ENCODE data around the gene WTIP.

GRCh38 chr19:34513767-34514166 is 32.2 kb downstream of the WTIP start:
- TF ChIP-seq, protein P1, sequence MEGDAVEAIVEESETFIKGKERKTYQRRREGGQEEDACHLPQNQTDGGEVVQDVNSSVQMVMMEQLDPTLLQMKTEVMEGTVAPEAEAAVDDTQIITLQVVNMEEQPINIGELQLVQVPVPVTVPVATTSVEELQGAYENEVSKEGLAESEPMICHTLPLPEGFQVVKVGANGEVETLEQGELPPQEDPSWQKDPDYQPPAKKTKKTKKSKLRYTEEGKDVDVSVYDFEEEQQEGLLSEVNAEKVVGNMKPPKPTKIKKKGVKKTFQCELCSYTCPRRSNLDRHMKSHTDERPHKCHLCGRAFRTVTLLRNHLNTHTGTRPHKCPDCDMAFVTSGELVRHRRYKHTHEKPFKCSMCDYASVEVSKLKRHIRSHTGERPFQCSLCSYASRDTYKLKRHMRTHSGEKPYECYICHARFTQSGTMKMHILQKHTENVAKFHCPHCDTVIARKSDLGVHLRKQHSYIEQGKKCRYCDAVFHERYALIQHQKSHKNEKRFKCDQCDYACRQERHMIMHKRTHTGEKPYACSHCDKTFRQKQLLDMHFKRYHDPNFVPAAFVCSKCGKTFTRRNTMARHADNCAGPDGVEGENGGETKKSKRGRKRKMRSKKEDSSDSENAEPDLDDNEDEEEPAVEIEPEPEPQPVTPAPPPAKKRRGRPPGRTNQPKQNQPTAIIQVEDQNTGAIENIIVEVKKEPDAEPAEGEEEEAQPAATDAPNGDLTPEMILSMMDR (IDR thresholded peaks at IDR 0.05): no peak
- no peak for TF ChIP-seq POLR2A (IDR thresholded peaks at IDR 0.05)

Measured in adrenal gland (tissue), 5 donors.